ENCODE data around the gene TP63. TPM values are rescaled to one million over a fixed set of nuclear protein-coding genes. Genes with fewer than 3 reads are reported as not detected.

Gene TP63
- total RNA-seq, 3 donors from 2014 or later (not counting 1 experiment from before 2014, with no cell fraction given), result 0.30 TPM; not detected in 2

DNA sequence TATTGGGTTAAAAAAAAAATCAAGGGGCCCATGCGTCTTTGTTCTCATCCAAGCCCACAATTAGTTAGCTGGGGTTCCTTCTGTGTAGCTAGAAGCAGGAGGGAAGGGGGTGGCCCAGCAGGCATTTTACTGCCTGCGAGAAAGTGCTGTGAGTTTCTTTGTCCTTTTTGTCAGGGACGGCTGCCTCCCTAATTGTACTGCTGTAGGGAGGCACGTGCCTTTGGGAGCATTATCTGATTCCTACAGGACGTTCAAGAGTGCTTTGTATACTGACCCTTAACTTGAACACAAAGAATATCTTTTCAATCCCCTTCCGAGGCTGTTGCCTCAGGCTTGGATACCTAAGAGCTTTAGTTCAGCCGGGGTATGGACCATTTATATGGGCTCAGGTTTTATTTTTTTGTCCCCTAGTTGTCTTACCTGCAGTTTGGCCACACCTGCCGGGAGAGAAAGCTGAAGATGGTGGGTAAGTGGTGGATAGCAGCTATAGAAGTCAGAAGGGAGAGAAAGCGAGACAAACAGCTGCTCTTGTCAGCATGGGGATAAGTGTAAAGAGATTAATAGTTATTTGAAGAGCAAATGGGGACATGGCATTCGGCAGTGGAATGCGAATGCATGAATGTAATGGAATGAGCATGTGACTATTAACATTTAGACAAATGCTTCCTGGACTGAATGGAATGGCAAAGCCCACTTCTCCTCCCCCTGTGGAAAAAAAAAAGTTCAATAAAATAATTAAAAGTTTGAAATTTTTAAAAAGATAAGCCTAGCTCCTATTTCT lies 175.2 kb downstream of the TP63 start:
- ATAC-seq (no peak), DNase-seq (no peak)
- no peaks in the 10 kb centered on the region for H3K4me1 ChIP-seq (ENCODE audit: control insufficient read depth, insufficient read depth, low read length)
- no peaks in the 10 kb centered on the region for H3K27me3 Mint-ChIP-seq (ENCODE audit: low read depth in 2 of 2)
- no peaks in the 10 kb centered on the region for H3K27me3 ChIP-seq (ENCODE audit: control insufficient read depth, insufficient read depth, low read length)
- no peak overlapping the region for H3K27ac Mint-ChIP-seq
- intact Hi-C loops (cut with micrococcal nuclease), result no loop called here
- H3K36me3 Mint-ChIP-seq, result no peaks in the 10 kb centered on the region
- no peaks in the 10 kb centered on the region for H3K4me1 Mint-ChIP-seq
- H3K9me3 Mint-ChIP-seq, result peaks cover 0 to 5% of the 10 kb centered on the region in 2 donors
- WGBS (ENCODE audit: insufficient coverage), result 84% methylated on average over 10 of the region's 11 CpGs
- TF ChIP-seq, protein P1, sequence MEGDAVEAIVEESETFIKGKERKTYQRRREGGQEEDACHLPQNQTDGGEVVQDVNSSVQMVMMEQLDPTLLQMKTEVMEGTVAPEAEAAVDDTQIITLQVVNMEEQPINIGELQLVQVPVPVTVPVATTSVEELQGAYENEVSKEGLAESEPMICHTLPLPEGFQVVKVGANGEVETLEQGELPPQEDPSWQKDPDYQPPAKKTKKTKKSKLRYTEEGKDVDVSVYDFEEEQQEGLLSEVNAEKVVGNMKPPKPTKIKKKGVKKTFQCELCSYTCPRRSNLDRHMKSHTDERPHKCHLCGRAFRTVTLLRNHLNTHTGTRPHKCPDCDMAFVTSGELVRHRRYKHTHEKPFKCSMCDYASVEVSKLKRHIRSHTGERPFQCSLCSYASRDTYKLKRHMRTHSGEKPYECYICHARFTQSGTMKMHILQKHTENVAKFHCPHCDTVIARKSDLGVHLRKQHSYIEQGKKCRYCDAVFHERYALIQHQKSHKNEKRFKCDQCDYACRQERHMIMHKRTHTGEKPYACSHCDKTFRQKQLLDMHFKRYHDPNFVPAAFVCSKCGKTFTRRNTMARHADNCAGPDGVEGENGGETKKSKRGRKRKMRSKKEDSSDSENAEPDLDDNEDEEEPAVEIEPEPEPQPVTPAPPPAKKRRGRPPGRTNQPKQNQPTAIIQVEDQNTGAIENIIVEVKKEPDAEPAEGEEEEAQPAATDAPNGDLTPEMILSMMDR (IDR thresholded peaks at IDR 0.05), result no peak
- no peak overlapping the region for H3K4me3 Mint-ChIP-seq
- no peaks in the 10 kb centered on the region for H3K9me3 ChIP-seq (ENCODE audit: control insufficient read depth, insufficient read depth, low read length)
- no peaks in the 10 kb centered on the region for H3K36me3 ChIP-seq (ENCODE audit: control insufficient read depth, insufficient read depth, low read length)
- no peak overlapping the region for H3K4me3 ChIP-seq (ENCODE audit: low read length)
- no peak overlapping the region for H3K27ac ChIP-seq (ENCODE audit: low read length)

DNA sequence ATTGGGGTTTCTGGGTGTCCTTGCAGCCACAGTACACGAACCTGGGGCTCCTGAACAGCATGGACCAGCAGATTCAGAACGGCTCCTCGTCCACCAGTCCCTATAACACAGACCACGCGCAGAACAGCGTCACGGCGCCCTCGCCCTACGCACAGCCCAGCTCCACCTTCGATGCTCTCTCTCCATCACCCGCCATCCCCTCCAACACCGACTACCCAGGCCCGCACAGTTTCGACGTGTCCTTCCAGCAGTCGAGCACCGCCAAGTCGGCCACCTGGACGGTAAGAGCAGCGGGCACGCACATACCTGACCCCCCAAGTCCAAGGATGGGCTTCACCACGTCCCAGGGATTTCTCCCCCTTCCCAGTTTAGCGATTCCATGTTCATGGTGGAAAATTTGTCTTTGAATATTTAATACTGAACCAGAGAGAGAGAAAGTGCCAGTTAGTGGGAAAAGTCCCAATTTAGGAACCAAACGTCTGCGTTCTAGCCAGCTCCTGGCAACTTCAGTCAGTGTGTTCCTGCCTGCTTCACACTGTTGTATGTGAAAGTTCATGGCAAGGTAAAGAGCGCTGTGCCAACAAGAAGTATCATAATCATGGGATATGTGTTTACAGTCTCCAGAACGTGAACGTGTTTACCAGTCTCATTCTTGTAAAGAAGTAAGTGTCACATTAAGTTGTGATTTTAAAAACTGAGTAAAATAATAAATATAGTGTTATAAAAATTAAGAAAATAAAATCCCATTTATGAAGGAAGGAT lies 177.2 kb downstream of the TP63 start:
- Histone ChIP-seq H3K4me3 (ENCODE audit: low read length) (no peak overlapping the region), H3K9me3 (ENCODE audit: control insufficient read depth, insufficient read depth, low read length) (no peaks in the 10 kb centered on the region), H3K27ac (ENCODE audit: low read length) (no peak overlapping the region), H3K36me3 (ENCODE audit: control insufficient read depth, insufficient read depth, low read length) (no peaks in the 10 kb centered on the region), H3K27me3 (ENCODE audit: control insufficient read depth, insufficient read depth, low read length) (no peaks in the 10 kb centered on the region), H3K4me1 (ENCODE audit: control insufficient read depth, insufficient read depth, low read length) (no peaks in the 10 kb centered on the region)
- H3K27me3 Mint-ChIP-seq (ENCODE audit: low read depth in 2 of 2), result no peaks in the 10 kb centered on the region
- ATAC-seq, result no peak
- WGBS (ENCODE audit: insufficient coverage), result 94% methylated on average over 27 of the region's 29 CpGs
- TF ChIP-seq, protein P1 (IDR thresholded peaks at IDR 0.05), result no peak
- peaks cover 0 to 2% of the 10 kb centered on the region in 2 donors for H3K9me3 Mint-ChIP-seq
- intact Hi-C loops (cut with micrococcal nuclease), result no loop called here
- no peak overlapping the region for H3K27ac Mint-ChIP-seq
- no peak overlapping the region for H3K4me3 Mint-ChIP-seq
- H3K4me1 Mint-ChIP-seq, result no peaks in the 10 kb centered on the region
- no peak for DNase-seq
- no peaks in the 10 kb centered on the region for H3K36me3 Mint-ChIP-seq

DNA sequence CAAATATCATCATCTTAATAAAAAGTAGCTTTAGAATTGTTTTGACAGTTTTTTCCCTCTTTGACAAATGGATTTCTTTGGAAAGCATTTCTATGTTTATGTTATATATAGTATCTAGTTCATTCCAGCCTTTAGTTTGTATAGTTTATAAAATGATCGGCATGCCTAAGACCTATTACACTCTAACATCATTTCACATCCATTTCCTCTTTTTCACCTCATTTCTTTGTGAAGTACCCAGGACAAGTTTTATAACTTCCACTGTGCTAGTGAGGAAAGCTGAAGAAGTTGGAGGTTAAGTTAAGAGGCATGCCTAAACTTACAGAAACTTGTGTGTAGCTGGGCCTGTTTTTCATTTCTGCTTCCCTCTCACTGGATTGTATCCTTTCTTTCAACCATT lies 178.4 kb downstream of the TP63 start:
- no peak overlapping the region for H3K27ac ChIP-seq (ENCODE audit: low read length)
- H3K27ac Mint-ChIP-seq, result no peak overlapping the region
- DNase-seq (no peak), ATAC-seq (no peak)
- peaks cover 0 to 2% of the 10 kb centered on the region in 2 donors for H3K9me3 Mint-ChIP-seq
- no peaks in the 10 kb centered on the region for H3K9me3 ChIP-seq (ENCODE audit: control insufficient read depth, insufficient read depth, low read length)
- H3K4me1 ChIP-seq (ENCODE audit: control insufficient read depth, insufficient read depth, low read length), result no peaks in the 10 kb centered on the region
- H3K27me3 ChIP-seq (ENCODE audit: control insufficient read depth, insufficient read depth, low read length), result no peaks in the 10 kb centered on the region
- H3K4me1 Mint-ChIP-seq, result no peaks in the 10 kb centered on the region
- TF ChIP-seq, protein P1 (IDR thresholded peaks at IDR 0.05), result no peak
- WGBS (ENCODE audit: insufficient coverage), result no CpG with 5 or more reads among the region's 1 CpG
- H3K27me3 Mint-ChIP-seq (ENCODE audit: low read depth in 2 of 2), result no peaks in the 10 kb centered on the region
- intact Hi-C loops (cut with micrococcal nuclease), result no loop called here
- no peaks in the 10 kb centered on the region for H3K36me3 Mint-ChIP-seq
- no peaks in the 10 kb centered on the region for H3K36me3 ChIP-seq (ENCODE audit: control insufficient read depth, insufficient read depth, low read length)
- H3K4me3 Mint-ChIP-seq, result no peak overlapping the region
- H3K4me3 ChIP-seq (ENCODE audit: low read length), result no peak overlapping the region

Data from natural killer cell (primary cell).